B cell (primary cell): ENCODE results near the gene EVX1.

Experiments
- CTCF ChIP-seq: fragments of 200-600 bp; IDR thresholded peaks from one replicate; pipeline ENCODE4 v1.8.0; 2022; ENCODE audit warnings: antibody characterized with exemption, mild to moderate bottlenecking
- EZH2 ChIP-seq: IDR thresholded peaks from 2 replicates; pipeline ENCODE4 v1.6.1; 2012; ENCODE audit warnings: borderline replicate concordance, low read depth, mild to moderate bottlenecking, moderate library complexity, low read length; ENCODE audit not compliant: insufficient read depth, poor library complexity, severe bottlenecking

- no peak for TF ChIP-seq EZH2
- TF ChIP-seq CTCF, result no peak
These were observed 5.8 kb downstream of the EVX1 start for GRCh38 chr7:27248427-27248806.
